ENCODE results near the gene ZNF76.

- TF ChIP-seq POLR2AphosphoS5 (IDR thresholded peaks at IDR 0.05; ENCODE audit: low read depth, low read length) (no peak), POLR2A (IDR thresholded peaks at IDR 0.05; ENCODE audit: low read depth, low read length) (no peak), TAF1 (IDR thresholded peaks at IDR 0.05; ENCODE audit: borderline replicate concordance, low read depth, low read length) (no peak)
Observed at GRCh38 chr6:35215665-35216411, 43.7 kb upstream of the ZNF76 start.

Data from GM12892 (cell line).